BLaER1 treated with 17β-estradiol and CSF1 and Interleukin-3, amounts not matched to agents 10 nM and 100 nM (cell line): ENCODE results near the gene PRPF19.

Source experiments
- H3K27ac ChIP-seq, 11 experiments: shearing (Covaris generic); formaldehyde crosslinking; 2 replicates each; pipeline ENCODE4 v1.8.1; 2022
- H3K27me3 ChIP-seq, 11 experiments: shearing (Covaris generic); formaldehyde crosslinking; 2 replicates each; pipeline ENCODE4 v1.8.1; 2022
- H3K36me3 ChIP-seq, 11 experiments: shearing (Covaris generic); formaldehyde crosslinking; 2 replicates each; pipeline ENCODE4 v1.8.1; 2022
- H3K4me1 ChIP-seq, 10 experiments: shearing (Covaris generic); formaldehyde crosslinking; 2 replicates each; pipeline ENCODE4 v1.8.1; 2022
- H3K4me2 ChIP-seq, 11 experiments: shearing (Covaris generic); formaldehyde crosslinking; 2 replicates each; pipeline ENCODE4 v1.8.1; 2022
- H3K4me3 ChIP-seq, 10 experiments: shearing (Covaris generic); formaldehyde crosslinking; 2 replicates each; pipeline ENCODE4 v1.8.1; 2022
- H3K9ac ChIP-seq, 11 experiments: shearing (Covaris generic); formaldehyde crosslinking; 2 replicates each; pipeline ENCODE4 v1.8.1; 2022
- H3K9me3 ChIP-seq, 11 experiments: shearing (Covaris generic); formaldehyde crosslinking; replicated peaks in 1 of 11; 2 replicates each; pipeline ENCODE4 v1.8.1; 2022
- H4K20me1 ChIP-seq, 11 experiments: shearing (Covaris generic); formaldehyde crosslinking; 2 replicates each; pipeline ENCODE4 v1.8.1; 2022
- Cebpa-rat ChIP-seq, 11 experiments: shearing (Covaris generic); IDR thresholded peaks; 2 replicates each; pipeline ENCODE4 v1.8.1; 2022

Gene PRPF19

DNA sequence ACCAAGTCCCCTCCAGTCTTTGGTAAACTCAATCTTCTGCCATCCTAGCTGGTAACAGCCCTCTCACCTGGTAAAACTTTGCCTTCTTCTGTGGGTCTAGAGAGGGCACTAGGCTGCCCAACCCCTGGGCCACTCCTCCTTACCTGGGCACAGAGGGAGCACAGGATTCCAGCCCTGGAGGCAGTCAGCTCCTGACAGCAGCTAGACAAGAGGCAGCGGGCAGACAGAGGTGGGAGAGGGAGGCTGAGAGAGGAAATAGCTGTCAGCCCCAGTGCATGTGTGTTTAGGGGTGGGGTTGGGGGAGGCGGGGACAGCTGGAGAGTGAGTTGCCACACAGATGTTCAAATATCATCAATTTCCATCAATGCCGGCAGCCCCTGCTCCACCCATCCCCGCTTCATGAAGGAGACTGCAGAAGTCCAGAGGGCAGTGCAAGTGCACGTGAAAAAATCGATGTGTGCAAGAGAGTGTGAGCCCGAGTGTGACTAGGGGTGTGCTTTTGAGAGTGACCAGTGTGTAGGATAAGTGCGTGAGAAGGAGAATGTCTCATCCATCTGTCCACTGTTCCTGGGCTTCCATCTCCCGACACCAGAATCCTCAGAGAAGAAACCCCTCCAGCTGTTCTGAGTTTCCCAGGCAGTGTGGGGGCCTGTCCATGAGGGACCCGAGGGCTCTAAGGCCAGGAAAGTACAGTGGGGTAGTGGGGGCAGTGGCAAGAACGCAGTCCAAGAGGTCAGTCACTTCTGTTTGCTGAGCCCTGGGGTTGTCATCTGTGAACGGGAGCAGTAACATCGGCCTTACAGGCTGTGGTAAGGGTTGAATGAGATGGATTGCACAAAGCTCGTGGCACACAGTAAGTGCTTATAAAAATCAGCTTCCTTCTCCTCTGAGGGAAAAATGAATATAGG lies 50.4 kb downstream of the PRPF19 start, which contains the start of gene PTGDR2:
PTGDR2 (minus strand) TSS at position 225 of the 908 bp plus-strand sequence. CDS start 2,228 bp downstream, outside the sequence.
- TF ChIP-seq Cebpa-rat (IDR thresholded peaks at IDR 0.05): no peak
- H3K4me3 ChIP-seq: 0 out of 20 replicates have a peak within 1 kb of the TSS, but pooled peaks of 1 of the 10 experiments have one; percentile 3

DNA sequence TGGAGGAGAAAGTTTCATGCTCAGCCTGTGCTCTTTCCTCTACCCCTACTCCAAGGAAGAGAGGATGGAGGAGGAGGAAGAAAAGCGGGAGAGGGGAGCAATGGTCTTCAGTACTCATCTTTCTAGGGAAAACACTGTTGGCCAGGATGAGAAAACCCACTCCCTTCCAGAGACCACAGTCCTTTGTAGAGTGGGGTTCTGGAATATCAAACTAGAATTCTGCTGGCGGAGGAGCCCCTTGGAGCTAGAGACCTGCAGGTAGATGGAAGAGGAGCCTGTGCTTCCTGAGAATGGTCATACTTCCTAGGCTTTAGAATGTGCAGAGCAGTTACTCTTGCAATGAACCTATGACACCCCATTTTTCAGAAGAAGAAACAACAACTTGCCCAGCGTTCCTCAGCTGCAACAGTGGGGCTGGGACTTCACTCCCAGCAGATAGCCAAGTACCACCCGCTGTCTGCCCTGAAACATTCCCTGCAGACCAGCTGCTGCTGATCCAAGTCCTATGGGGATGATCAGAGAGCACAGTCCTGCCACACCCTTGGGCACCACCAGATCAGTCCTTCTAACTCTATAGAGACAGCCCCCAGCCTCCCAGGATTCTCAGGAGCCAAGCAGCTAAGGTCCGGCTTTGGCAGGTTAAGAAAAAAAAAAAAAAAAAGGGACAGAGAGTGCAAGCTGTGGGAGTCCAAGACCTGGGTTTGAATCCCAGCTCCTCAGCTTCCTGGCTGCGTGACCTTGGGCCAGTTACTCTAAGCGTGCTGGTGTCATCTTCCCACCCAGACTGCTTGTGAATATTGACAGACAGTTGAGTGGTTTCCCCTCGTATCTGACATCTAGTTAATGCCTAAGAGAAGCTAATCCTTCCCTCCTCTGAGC lies 51.3 kb downstream of the PRPF19 start:
- Histone ChIP-seq H3K9me3 (peaks cover 0 to 12% (median 5%) of the 10 kb centered on the region in 11 experiments; a peak in 6 of 22 replicates), H4K20me1 (peaks cover 0 to 27% (median under 1%) of the 10 kb centered on the region in 11 experiments; a peak in 8 of 22 replicates), H3K27me3 (no peaks in the 10 kb centered on the region), H3K4me1 (peaks cover 60 to 73% (median 72%) of the 10 kb centered on the region in 10 experiments), H3K36me3 (peaks cover 31 to 37% (median 35%) of the 10 kb centered on the region in 11 experiments), H3K27ac (peak overlapping the region in 8 of 11 experiments; percentile 10 to 60 (median 32); a peak in 10 of 22 replicates), H3K4me3 (0 out of 20 replicates have a peak overlapping the region, but pooled peaks of 1 of the 10 experiments have one; percentile 3), H3K4me2 (peak overlapping the region; percentile 55 to 87 (median 79)), H3K9ac (peak overlapping the region in 9 of 11 experiments; percentile 10 to 69 (median 50); a peak in 14 of 22 replicates)
- no peak for TF ChIP-seq Cebpa-rat (IDR thresholded peaks at IDR 0.05)

More for the DNA sequence above, 50.4 kb downstream of the PRPF19 start, which contains the start of gene PTGDR2:
- H3K36me3 ChIP-seq: peaks cover 22 to 28% (median 26%) of the 10 kb centered on the region in 11 experiments
- H4K20me1 ChIP-seq: peaks cover 0 to 18% (median 0%) of the 10 kb centered on the region in 11 experiments; a peak in 5 of 22 replicates
- peak within 1 kb of the TSS in 8 of 11 experiments; percentile 10 to 61 (median 38); a peak in 10 of 22 replicates for H3K27ac ChIP-seq
- H3K4me2 ChIP-seq: peak within 1 kb of the TSS; percentile 55 to 87 (median 79)
- peaks cover 0 to 12% (median 5%) of the 10 kb centered on the region in 11 experiments; a peak in 6 of 22 replicates for H3K9me3 ChIP-seq
- peaks cover 69 to 82% (median 81%) of the 10 kb centered on the region in 10 experiments for H3K4me1 ChIP-seq
- peak within 1 kb of the TSS in 9 of 11 experiments; percentile 10 to 69 (median 50); a peak in 14 of 22 replicates for H3K9ac ChIP-seq
- H3K27me3 ChIP-seq: no peaks in the 10 kb centered on the region

DNA sequence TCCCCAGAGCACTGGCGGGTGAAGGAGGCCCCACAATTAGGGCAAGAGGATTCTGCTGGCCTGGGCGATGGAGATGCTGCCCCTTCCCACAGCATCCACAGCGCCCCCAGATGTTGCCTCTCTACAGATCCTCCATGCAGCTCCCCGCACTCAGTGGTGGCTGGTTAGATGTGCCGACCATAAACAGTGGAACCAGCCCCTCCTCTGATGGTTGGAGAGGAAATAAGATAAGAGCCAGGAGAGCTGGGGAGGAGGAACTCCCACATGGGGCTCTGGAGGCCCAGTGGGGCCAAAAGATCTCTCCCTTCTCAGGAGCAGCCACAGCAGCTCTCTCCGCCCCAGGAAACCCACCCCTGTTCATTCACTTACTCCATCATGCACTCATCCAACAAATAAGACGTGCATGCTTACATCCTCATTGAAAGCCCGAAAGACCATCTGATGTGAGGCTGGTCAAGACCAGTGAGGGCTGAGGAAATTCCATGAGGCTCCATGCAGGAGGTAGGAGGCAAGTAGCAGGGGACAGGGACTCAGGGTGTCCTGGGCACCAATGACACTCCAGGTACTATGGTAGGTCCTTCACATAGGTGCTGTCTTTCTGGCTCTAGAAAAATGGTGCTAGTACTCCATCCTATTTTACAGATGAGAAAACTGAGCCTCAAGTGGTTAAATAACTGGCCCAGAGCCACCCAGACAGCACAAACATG lies 52.1 kb downstream of the PRPF19 start:
- Histone ChIP-seq H3K4me3 (peak overlapping the region in 1 of 10 experiments; percentile 3; a peak in 1 of 20 replicates), H3K27ac (peak overlapping the region in 8 of 11 experiments; percentile 5 to 60 (median 34); a peak in 11 of 22 replicates), H3K9me3 (peaks cover 0 to 12% (median 5%) of the 10 kb centered on the region in 11 experiments; a peak in 6 of 22 replicates), H3K9ac (peak overlapping the region in 7 of 11 experiments; percentile 0 to 44 (median 16); a peak in 5 of 22 replicates), H4K20me1 (peaks cover 0 to 35% (median 6%) of the 10 kb centered on the region in 11 experiments; a peak in 12 of 22 replicates), H3K4me2 (peak overlapping the region; percentile 55 to 87 (median 79)), H3K4me1 (peaks cover 57 to 73% (median 66%) of the 10 kb centered on the region in 10 experiments), H3K27me3 (no peaks in the 10 kb centered on the region), H3K36me3 (peaks cover 39 to 45% (median 43%) of the 10 kb centered on the region in 11 experiments)
- TF ChIP-seq Cebpa-rat (IDR thresholded peaks at IDR 0.05): no peak

DNA sequence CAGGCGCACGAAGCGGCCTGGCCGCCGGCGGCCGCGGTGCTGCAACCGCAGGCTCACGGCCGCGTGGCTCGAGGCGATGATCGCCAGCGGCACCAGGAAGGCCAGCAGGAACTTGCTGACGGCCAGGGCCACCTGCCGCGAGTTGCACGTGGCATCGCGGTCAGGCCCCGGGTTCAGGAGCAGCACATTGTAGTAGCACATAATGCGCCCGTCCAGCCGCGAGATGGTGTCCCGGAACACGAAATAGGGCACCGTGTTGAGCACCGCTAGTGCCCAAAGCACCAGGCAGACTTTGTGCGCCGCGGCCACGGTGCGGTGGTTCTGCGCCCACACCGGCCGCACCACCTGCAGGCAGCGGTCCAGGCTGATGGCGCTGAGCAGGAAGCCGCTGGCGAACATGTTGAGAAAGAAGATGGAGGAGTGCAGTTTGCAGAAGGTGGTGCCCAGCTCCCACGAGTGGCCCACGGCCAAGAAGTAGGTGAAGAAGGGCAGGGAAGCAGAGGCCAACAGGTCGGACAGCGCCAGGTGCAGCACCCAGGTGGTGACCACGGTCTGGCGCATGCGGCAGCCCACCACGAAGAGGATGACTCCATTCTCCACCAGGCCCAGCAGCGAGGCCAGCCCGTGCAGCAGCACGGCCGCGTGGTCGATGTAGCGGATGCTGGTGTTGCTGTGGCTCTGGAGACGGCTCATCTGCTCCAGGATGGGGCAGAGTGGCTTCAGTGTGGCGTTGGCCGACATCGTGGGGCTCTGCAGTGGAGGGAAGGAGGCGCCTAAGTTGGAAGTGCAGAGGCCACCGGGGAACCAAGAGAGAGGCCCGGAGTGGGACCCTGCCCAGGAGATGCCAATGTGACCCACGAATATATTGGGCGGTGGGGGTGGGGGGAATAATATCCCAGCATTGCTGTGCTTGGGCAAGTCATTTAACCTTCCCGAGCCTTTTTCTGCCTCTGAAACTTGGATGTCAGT lies 53.1 kb downstream of the PRPF19 start:
- peak overlapping the region in 6 of 11 experiments; percentile 2 to 60 (median 24); a peak in 6 of 22 replicates for H3K27ac ChIP-seq
- H3K9ac ChIP-seq: peak overlapping the region in 4 of 11 experiments; percentile 5 to 44 (median 22); a peak in 4 of 22 replicates
- H3K4me3 ChIP-seq: no peak overlapping the region
- peak overlapping the region; percentile 55 to 87 (median 79); a peak in 20 of 22 replicates for H3K4me2 ChIP-seq
- H3K36me3 ChIP-seq: peaks cover 41 to 56% (median 53%) of the 10 kb centered on the region in 11 experiments
- H3K9me3 ChIP-seq: peaks cover 0 to 12% (median 5%) of the 10 kb centered on the region in 11 experiments; a peak in 6 of 22 replicates
- no peaks in the 10 kb centered on the region for H3K27me3 ChIP-seq
- H4K20me1 ChIP-seq: peaks cover 0 to 45% (median 16%) of the 10 kb centered on the region in 11 experiments; a peak in 16 of 22 replicates
- peaks cover 57 to 73% (median 66%) of the 10 kb centered on the region in 10 experiments for H3K4me1 ChIP-seq
- TF ChIP-seq Cebpa-rat (IDR thresholded peaks at IDR 0.05): no peak

DNA sequence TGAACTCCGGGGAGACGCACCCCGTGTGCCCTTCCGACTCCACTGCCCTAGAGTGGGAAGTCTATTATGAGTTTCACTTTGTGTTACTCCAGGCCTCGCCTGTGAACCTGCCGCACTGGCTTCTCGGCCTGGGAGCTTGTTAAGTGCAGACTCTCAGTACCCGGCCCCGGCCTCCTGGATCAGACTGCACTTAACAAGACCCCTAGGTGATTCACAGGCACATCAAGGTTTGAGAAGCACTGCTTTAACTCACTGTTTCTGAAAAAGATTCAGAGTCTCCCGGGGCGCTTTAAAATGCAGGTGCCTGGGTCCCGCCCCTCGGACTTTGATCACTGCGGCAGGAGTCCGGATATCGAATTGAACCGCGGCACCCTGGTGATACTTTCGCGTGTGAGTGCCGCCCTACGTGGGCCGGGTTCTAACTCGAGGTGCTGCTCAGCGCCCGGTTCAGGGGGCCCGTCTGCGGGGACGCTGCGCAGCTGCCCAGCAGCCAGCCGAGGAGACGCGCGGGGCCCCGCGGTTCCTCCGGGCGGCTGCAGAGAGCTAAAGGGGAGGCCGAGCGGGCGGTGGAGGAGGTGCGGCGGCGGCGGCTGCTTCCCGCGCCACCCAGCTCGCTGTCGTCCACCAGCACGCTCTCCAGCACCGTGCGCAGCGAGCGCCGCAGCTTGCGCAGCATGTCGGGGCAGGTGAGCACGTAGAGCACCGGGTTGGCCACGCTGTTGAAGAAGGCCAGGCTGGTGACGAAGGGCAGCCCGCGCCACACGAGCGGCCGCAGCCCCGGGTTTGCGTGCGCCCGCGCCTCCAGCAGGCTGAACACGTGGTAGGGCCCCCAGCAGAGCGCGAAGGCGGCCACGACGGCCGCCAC lies 54.0 kb downstream of the PRPF19 start:
- no peaks in the 10 kb centered on the region for H3K27me3 ChIP-seq
- no peak overlapping the region for H3K4me2 ChIP-seq
- no peak overlapping the region for H3K4me3 ChIP-seq
- no peak for TF ChIP-seq Cebpa-rat (IDR thresholded peaks at IDR 0.05)
- no peak overlapping the region for H3K27ac ChIP-seq
- no peak overlapping the region for H3K9ac ChIP-seq
- peaks cover 56 to 73% (median 66%) of the 10 kb centered on the region in 10 experiments for H3K4me1 ChIP-seq
- peaks cover 43 to 65% (median 62%) of the 10 kb centered on the region in 11 experiments for H3K36me3 ChIP-seq
- peaks cover 0 to 12% (median 5%) of the 10 kb centered on the region in 11 experiments; a peak in 6 of 22 replicates for H3K9me3 ChIP-seq
- peaks cover 0 to 54% (median 25%) of the 10 kb centered on the region in 11 experiments; a peak in 18 of 22 replicates for H4K20me1 ChIP-seq
